Nephron (organoid): ENCODE measurements around the gene STK16.

Experiments
- H3K27ac Mint-ChIP-seq, 3 experiments: 2 replicates each; pipeline ENCODE4 v1.8.0; 2020; ENCODE audit warnings: mixed read lengths in 3 of 3, mild to moderate bottlenecking in 2 of 3, moderate library complexity in 1 of 3
- H3K27me3 Mint-ChIP-seq: 2 replicates; pipeline ENCODE4 v1.8.0; 2021; ENCODE audit warnings: low read depth, mild to moderate bottlenecking, moderate library complexity, mixed read lengths
- H3K36me3 Mint-ChIP-seq: 2 replicates; pipeline ENCODE4 v1.8.0; 2020; ENCODE audit warnings: low read depth, mixed read lengths
- H3K4me1 Mint-ChIP-seq: 2 replicates; pipeline ENCODE4 v1.8.0; 2020; ENCODE audit warnings: mixed read lengths
- H3K4me3 Mint-ChIP-seq, 3 experiments: 2 replicates each; pipeline ENCODE4 v1.8.0; 2020; ENCODE audit warnings: mild to moderate bottlenecking in 3 of 3, mixed read lengths in 3 of 3, moderate library complexity in 2 of 3
- H3K9me3 Mint-ChIP-seq: 2 replicates; pipeline ENCODE4 v1.8.0; 2020; ENCODE audit warnings: mixed read lengths
- TF ChIP-seq, protein P1 (sequence below), 3 experiments: fragments of 200-600 bp; sonication (generic); IDR thresholded peaks; one replicate each; pipeline ENCODE4 v1.5.0; 2021; ENCODE audit warnings: antibody characterized with exemption in 3 of 3; ENCODE audit not compliant: unreplicated experiment in 3 of 3

The STK16 gene

DNA sequence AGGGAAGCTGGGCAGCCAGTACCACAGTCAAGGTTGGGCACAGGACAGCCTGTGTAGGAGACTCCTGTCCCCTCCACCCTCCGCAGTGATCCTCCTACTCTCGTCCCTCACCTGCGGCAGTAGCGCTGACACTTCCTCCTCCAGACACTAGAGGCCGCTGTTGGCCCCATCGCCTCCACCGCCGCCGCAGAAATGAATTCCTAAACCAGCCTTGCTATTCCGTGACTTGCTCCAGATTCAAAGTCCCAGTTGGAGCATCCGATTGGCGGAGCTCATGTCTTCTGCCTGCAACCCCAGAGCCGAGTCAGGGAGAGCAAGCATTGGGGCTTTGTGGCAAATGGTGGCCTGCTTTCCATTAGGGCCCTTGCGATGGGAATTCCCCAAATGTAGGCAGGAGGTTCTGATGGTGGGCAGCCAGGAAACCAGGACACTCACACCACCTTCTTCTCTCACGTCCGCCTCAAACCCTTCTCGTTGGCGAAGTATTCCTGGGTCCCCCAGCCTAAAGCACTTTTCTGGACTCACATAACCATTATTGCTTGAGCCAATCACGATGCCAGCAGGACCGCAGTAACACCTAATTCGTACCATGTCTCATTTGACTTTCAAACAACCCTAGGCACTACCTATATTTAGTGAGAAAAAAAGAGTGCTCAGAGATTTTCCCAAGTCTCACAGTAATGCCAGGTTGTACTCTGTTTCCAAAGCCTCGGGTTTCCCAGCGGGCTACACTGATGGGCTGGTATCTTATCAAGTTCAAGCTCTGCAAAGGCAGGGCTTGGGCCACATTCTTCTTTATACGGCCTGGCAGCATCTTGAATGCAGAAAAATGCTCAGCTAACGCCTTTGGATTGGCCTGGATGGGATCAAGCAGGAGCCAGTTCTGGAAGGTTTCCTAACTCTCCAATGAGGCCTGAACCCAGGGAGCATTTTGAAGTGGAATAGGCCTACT, 32.7 kb downstream of the STK16 start:
- H3K27me3 Mint-ChIP-seq = peaks cover 18% of the 10 kb centered on the region
- H3K4me3 Mint-ChIP-seq = peak overlapping the region; percentile 85 to 95 (median 93)
- H3K27ac Mint-ChIP-seq = peak overlapping the region; percentile 81 to 97 (median 86)
- H3K9me3 Mint-ChIP-seq = no peaks in the 10 kb centered on the region
- peaks cover 15% of the 10 kb centered on the region for H3K36me3 Mint-ChIP-seq
- TF ChIP-seq, protein P1, sequence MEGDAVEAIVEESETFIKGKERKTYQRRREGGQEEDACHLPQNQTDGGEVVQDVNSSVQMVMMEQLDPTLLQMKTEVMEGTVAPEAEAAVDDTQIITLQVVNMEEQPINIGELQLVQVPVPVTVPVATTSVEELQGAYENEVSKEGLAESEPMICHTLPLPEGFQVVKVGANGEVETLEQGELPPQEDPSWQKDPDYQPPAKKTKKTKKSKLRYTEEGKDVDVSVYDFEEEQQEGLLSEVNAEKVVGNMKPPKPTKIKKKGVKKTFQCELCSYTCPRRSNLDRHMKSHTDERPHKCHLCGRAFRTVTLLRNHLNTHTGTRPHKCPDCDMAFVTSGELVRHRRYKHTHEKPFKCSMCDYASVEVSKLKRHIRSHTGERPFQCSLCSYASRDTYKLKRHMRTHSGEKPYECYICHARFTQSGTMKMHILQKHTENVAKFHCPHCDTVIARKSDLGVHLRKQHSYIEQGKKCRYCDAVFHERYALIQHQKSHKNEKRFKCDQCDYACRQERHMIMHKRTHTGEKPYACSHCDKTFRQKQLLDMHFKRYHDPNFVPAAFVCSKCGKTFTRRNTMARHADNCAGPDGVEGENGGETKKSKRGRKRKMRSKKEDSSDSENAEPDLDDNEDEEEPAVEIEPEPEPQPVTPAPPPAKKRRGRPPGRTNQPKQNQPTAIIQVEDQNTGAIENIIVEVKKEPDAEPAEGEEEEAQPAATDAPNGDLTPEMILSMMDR (IDR thresholded peaks at IDR 0.05; ENCODE audit: unreplicated experiment in 3 of 3) = peak; percentile 96 to 99 (median 99)
- H3K4me1 Mint-ChIP-seq = peaks cover 50% of the 10 kb centered on the region

DNA sequence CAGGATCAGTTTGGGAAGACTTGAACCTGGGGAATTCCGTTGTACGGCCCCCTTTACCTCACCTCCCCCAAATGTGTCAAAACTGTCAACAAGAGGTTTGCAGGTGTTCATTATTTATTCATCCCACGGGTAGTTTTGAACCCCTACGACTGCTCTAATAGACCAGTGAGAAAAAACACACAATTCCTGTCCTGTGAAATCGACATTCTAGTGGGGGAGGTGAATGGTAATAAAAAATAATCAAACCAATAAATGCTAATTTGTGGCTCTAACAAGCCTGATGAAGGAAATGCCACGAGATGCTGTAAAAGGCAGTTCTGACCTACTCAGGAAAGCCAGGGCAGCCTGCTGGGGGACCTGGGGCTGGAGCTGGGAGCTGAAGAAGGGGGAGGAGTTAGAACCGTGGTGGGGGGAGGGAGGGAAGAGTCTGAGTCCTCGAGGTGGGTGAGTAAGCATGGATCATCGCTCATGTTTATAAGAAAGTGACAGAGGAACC, 33.4 kb downstream of the STK16 start:
- Mint-ChIP-seq H3K27me3 (peaks cover 14% of the 10 kb centered on the region), H3K9me3 (no peaks in the 10 kb centered on the region), H3K4me1 (peaks cover 55% of the 10 kb centered on the region), H3K4me3 (peak overlapping the region; percentile 85 to 95 (median 93)), H3K27ac (peak overlapping the region; percentile 81 to 97 (median 86)), H3K36me3 (peaks cover 20% of the 10 kb centered on the region)
- TF ChIP-seq, protein P1 (IDR thresholded peaks at IDR 0.05; ENCODE audit: unreplicated experiment in 3 of 3) = no peak

DNA sequence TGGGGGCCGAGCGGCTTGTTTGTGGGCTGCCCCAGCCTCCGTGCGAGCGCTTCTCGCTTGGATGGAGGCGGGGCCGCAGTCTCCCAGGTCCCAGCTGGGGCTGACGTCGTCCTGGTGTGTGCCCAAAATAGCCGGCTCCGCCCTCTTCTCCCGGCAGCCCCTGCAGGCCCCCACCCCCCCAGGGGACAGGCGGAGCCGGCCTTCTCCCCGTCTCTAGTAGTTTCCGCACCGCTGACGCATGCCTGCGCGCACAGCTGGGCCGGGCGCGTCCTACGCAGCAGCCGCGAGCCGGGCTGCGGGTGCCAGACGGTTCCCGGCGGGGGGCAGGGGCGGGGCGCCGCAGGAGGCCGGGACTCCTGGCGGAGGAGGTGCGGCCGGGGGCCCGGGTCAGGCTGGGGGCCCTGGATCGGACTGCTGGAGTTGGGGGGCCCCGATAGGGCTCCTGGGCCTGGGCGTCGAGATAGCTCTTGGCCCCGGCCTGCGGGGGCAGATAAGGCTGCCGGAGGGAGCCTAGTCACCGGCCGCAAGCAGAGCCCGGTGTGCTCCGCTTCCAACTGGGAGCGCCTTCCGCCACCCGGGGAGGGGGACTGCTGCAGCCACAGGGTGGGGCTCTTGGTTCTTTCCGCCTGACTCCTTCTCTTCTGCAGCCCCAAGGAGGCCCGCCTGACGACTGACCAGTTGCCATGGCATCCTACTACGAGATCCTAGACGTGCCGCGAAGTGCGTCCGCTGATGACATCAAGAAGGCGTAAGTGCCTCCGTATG, 34.1 kb downstream of the STK16 start, which contains the start of gene DNAJB2:
Gene DNAJB2, plus strand, starts transcription at position 216 of the 765 bp plus-strand sequence. Its CDS starts 468 bp downstream, at position 684.
- peak within 1 kb of the TSS; percentile 86 to 97 (median 92) for H3K27ac Mint-ChIP-seq
- peak within 1 kb of the TSS; percentile 92 to 95 (median 93) for H3K4me3 Mint-ChIP-seq
- peaks cover 14% of the 10 kb centered on the region for H3K27me3 Mint-ChIP-seq
- TF ChIP-seq, protein P1 (IDR thresholded peaks at IDR 0.05; ENCODE audit: unreplicated experiment in 3 of 3) = peak in 2 of 3 experiments; percentile 14 to 16
- no peaks in the 10 kb centered on the region for H3K9me3 Mint-ChIP-seq
- H3K4me1 Mint-ChIP-seq = peaks cover 56% of the 10 kb centered on the region
- H3K36me3 Mint-ChIP-seq = peaks cover 22% of the 10 kb centered on the region

DNA sequence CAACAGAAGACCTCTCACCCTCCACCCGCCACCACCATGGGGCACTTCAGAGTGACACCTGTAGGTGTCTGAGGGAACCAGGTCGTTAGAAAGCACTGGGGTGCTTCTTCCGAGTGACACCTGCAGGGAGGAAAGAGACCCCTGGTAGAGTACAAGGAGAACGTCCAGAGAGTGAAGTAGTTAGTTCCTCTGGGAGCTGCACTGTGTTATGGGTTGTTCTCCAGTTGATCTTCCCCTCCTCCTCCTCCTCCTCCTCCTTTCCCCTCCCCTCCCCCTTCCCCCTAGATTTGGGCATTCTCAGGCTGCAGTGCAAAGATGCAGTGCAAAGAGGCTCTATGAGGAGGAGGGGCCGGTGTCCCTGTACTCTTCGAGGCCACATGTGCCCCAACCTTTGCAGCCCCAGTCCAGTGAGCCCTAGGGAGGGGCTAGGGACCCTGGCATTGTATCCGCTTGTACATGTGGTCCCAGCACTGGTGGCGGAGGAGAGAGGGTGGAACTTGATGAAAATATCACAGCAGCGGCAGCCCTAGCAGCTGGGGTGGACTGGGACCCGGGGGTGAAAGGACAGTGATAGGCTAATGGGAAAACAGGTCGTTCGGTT, 34.7 kb downstream of the STK16 start:
- H3K27ac Mint-ChIP-seq = peak overlapping the region; percentile 86 to 97 (median 92)
- peaks cover 10% of the 10 kb centered on the region for H3K27me3 Mint-ChIP-seq
- H3K9me3 Mint-ChIP-seq = no peaks in the 10 kb centered on the region
- TF ChIP-seq, protein P1 (IDR thresholded peaks at IDR 0.05; ENCODE audit: unreplicated experiment in 3 of 3) = no peak
- peak overlapping the region; percentile 92 to 95 (median 93) for H3K4me3 Mint-ChIP-seq
- peaks cover 51% of the 10 kb centered on the region for H3K4me1 Mint-ChIP-seq
- peaks cover 22% of the 10 kb centered on the region for H3K36me3 Mint-ChIP-seq

DNA sequence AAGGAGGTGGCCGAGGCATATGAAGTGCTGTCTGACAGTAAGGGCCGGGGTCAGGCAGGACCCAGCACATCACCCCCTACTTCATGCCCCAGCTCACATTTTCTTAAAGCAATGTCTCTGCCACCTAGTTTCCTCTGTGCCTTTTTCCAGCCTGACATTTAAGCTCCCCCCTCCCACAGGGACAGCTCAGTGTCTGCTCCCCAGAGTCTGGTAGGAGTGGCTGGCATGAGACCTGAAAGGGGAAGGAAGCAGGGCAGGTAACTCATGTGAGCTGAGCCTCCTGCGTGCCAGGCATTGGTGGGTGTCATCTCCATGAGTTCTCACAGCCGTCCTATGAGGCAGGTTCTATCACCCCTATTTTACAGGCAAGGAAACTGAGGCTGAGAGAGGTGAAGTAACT, 35.4 kb downstream of the STK16 start:
- H3K27ac Mint-ChIP-seq = peak overlapping the region in 1 of 3 experiments; percentile 97
- no peaks in the 10 kb centered on the region for H3K9me3 Mint-ChIP-seq
- H3K4me1 Mint-ChIP-seq = peaks cover 56% of the 10 kb centered on the region
- TF ChIP-seq, protein P1 (IDR thresholded peaks at IDR 0.05; ENCODE audit: unreplicated experiment in 3 of 3) = no peak
- peaks cover 26% of the 10 kb centered on the region for H3K36me3 Mint-ChIP-seq
- H3K27me3 Mint-ChIP-seq = peaks cover 10% of the 10 kb centered on the region
- peak overlapping the region; percentile 92 to 95 (median 93) for H3K4me3 Mint-ChIP-seq
